NCI-H526 treated with DMSO at 0.1 percent for 48 hours (cell line): ENCODE measurements around the gene GJB2.

Experiments
- DNase-seq: peaks from one replicate; lab custom pipeline; 2025; lab: John Stamatoyannopoulos, UW

GJB2 gene

GRCh38 chr13:20192158-20192835 is 441 bp downstream of the GJB2 start:
- DNase-seq = peak; percentile 25

- no peak for DNase-seq
Observed at GRCh38 chr13:20191311-20192157, 1.2 kb downstream of the GJB2 start.

GRCh38 chr13:20190481-20191310 is 2.0 kb downstream of the GJB2 start:
- no peak for DNase-seq

- DNase-seq = no peak
Observed at GRCh38 chr13:20190076-20190475, 2.7 kb downstream of the GJB2 start.

- no peak for DNase-seq
Observed at GRCh38 chr13:20188667-20189553, 3.8 kb downstream of the GJB2 start.

GRCh38 chr13:20186771-20187170 is 6.0 kb downstream of the GJB2 start:
- no peak for DNase-seq

GRCh38 chr13:20185366-20186056 is 7.2 kb downstream of the GJB2 start:
- no peak for DNase-seq

GRCh38 chr13:20182231-20182846 is 10.4 kb downstream of the GJB2 start:
- DNase-seq = peak; percentile 77

- no peak for DNase-seq
Observed at GRCh38 chr13:20181188-20181587, 11.6 kb downstream of the GJB2 start.

- no peak for DNase-seq
Observed at GRCh38 chr13:20178156-20178555, 14.6 kb downstream of the GJB2 start.

GRCh38 chr13:20177049-20177831 is 15.5 kb downstream of the GJB2 start:
- DNase-seq = no peak

- no peak for DNase-seq
Observed at GRCh38 chr13:20175907-20176652, 16.7 kb downstream of the GJB2 start.

GRCh38 chr13:20175406-20175794 is 17.3 kb downstream of the GJB2 start:
- DNase-seq = no peak

- DNase-seq = no peak
Observed at GRCh38 chr13:20174656-20175405, 17.9 kb downstream of the GJB2 start.

GRCh38 chr13:20173116-20173746 is 19.5 kb downstream of the GJB2 start:
- no peak for DNase-seq

- DNase-seq = no peak
Observed at GRCh38 chr13:20171364-20171763, 21.4 kb downstream of the GJB2 start.

GRCh38 chr13:20170921-20171320 is 21.8 kb downstream of the GJB2 start:
- DNase-seq = no peak

GRCh38 chr13:20168396-20168795 is 24.3 kb downstream of the GJB2 start:
- DNase-seq = no peak
